ENCODE results near the gene GGCT.
"Not testable (repeated sequence)": the region's sequence is repeated elsewhere in the genome, so short reads cannot be mapped to it uniquely, and the experiment has no call there.

Gene GGCT

GRCh38 chr7:30504301-30505173 is at the start of gene GGCT:
GGCT (minus strand) TSS chr7:30504829; CDS start chr7:30504709, 120 bp downstream.
- DNase-seq: peak; percentile 96

- DNase-seq: no peak
Observed at GRCh38 chr7:30553546-30553945, 48.9 kb upstream of the GGCT start.

GRCh38 chr7:30553141-30553540 is 48.5 kb upstream of the GGCT start:
- DNase-seq: no peak

- no peak for DNase-seq
Observed at GRCh38 chr7:30552330-30552729, 47.7 kb upstream of the GGCT start.

- DNase-seq: no peak
Observed at GRCh38 chr7:30549931-30550493, 45.4 kb upstream of the GGCT start.

- peak; percentile 27 for DNase-seq
Observed at GRCh38 chr7:30548845-30549244, 44.2 kb upstream of the GGCT start.

- DNase-seq: no peak
Observed at GRCh38 chr7:30546596-30546995, 42.0 kb upstream of the GGCT start.

GRCh38 chr7:30545791-30546555 is 41.3 kb upstream of the GGCT start:
- no peak for DNase-seq

- DNase-seq: no peak
Observed at GRCh38 chr7:30543813-30544525, 39.3 kb upstream of the GGCT start.

GRCh38 chr7:30543115-30543514 is 38.5 kb upstream of the GGCT start:
- not testable (repeated sequence) for DNase-seq

- DNase-seq: no peak
Observed at GRCh38 chr7:30533886-30534285, 29.3 kb upstream of the GGCT start.

- no peak for DNase-seq
Observed at GRCh38 chr7:30531286-30531685, 26.7 kb upstream of the GGCT start.

- DNase-seq: no peak
Observed at GRCh38 chr7:30530373-30530772, 25.7 kb upstream of the GGCT start.

GRCh38 chr7:30528779-30529178 is 24.1 kb upstream of the GGCT start:
- DNase-seq: no peak

- DNase-seq: not testable (repeated sequence)
Observed at GRCh38 chr7:30527297-30527696, 22.7 kb upstream of the GGCT start.

GRCh38 chr7:30526163-30526562 is 21.5 kb upstream of the GGCT start:
- no peak for DNase-seq

GRCh38 chr7:30525429-30525828 is 20.8 kb upstream of the GGCT start:
- DNase-seq: no peak

- no peak for DNase-seq
Observed at GRCh38 chr7:30524545-30524944, 19.9 kb upstream of the GGCT start.

- no peak for DNase-seq
Observed at GRCh38 chr7:30523466-30523865, 18.8 kb upstream of the GGCT start.

- no peak for DNase-seq
Observed at GRCh38 chr7:30522159-30522558, 17.5 kb upstream of the GGCT start.

GRCh38 chr7:30521532-30521931 is 16.9 kb upstream of the GGCT start:
- no peak for DNase-seq

GRCh38 chr7:30519122-30519521 is 14.5 kb upstream of the GGCT start:
- no peak for DNase-seq

- no peak for DNase-seq
Observed at GRCh38 chr7:30515761-30516160, 11.1 kb upstream of the GGCT start.

All from activated gamma-delta T cell treated with Interleukin-2 at 50 U/mL for 16 hours (primary cell).